K562 (cell line): ENCODE results near the gene SPI1. TPM values are rescaled to one million over a fixed set of nuclear protein-coding genes. Genes with fewer than 3 reads are reported as not detected.

Experiments used
- CBX1 ChIP-seq: sonication (generic); IDR thresholded peaks from 2 replicates; pipeline ENCODE4 v1.6.1; 2016; ENCODE audit warnings: antibody characterized with exemption, low read depth, mild to moderate bottlenecking
- CLOCK ChIP-seq: fragments of 250-450 bp; sonication (Bioruptor Pico); IDR thresholded peaks from 2 replicates; pipeline ENCODE4 v1.4.0; 2020; ENCODE audit warnings: mild to moderate bottlenecking, moderate library complexity, borderline replicate concordance
- CTBP1 ChIP-seq: fragments of 450-650 bp; IDR thresholded peaks from 2 replicates; pipeline ENCODE4 v1.6.1; 2016; ENCODE audit warnings: borderline replicate concordance
- EP300 ChIP-seq: IDR thresholded peaks from 2 replicates; pipeline ENCODE4 v1.6.1; 2012; ENCODE audit warnings: low read length, improper control_type of control experiment
- JUND ChIP-seq, 2 experiments: IDR thresholded peaks; 2 replicates in 1 of 2; 3 replicates in 1 of 2; pipeline ENCODE4 v1.6.1; 2011; ENCODE audit warnings: borderline replicate concordance in 2 of 2, low read depth in 2 of 2, low read length in 2 of 2, improper control_type of control experiment in 1 of 2, missing biosample characterization in 1 of 2, missing genetic modification characterization in 1 of 2, missing genetic modification reagents in 1 of 2
- MGA ChIP-seq: fragments of 450-650 bp; IDR thresholded peaks from 2 replicates; pipeline ENCODE4 v1.6.1; 2016; ENCODE audit warnings: mild to moderate bottlenecking, moderate library complexity
- NFXL1 ChIP-seq: fragments of 450-650 bp; formaldehyde crosslinking; IDR thresholded peaks from 2 replicates; pipeline ENCODE4 v1.4.0; 2021; ENCODE audit warnings: mild to moderate bottlenecking
- RBFOX2 ChIP-seq: fragments of 200-400 bp; formaldehyde crosslinking; IDR thresholded peaks from 2 replicates; pipeline ENCODE4 v1.6.1; 2017; ENCODE audit warnings: low read depth, mild to moderate bottlenecking, low read length, moderate library complexity
- ZBTB1 ChIP-seq: sonication (generic); formaldehyde crosslinking; IDR thresholded peaks from 2 replicates; pipeline ENCODE4 v1.8.1; 2023; ENCODE audit warnings: missing genetic modification reagents, low read depth, mild to moderate bottlenecking, borderline replicate concordance
- polyA plus RNA-seq, 8 experiments: library from polyadenylated mRNA; depleted of rRNA in 4 of 8; stranded (reverse) in 5 of 8; unstranded in 3 of 8; fragments of >200 nt; fragmentation: Nextera tagmentation in 2 of 8; fragmentation: Illumina TruSeq in 1 of 8; extraction: Ambion mirVana in 2 of 8; extraction: Trizol in 1 of 8; gene quantifications; 2 replicates each; pipeline versions ENCODE4 v1.2.1 to v1.2.3, GENCODE V29; 2011 to 2014; ENCODE audit warnings: inconsistent platforms in 1 of 8, missing spikeins in 1 of 8
- total RNA-seq, 7 experiments: library from RNA; depleted of rRNA in 6 of 7; stranded (reverse); fragments of >200 nt in 6 of 7; fragmentation: Illumina TruSeq in 2 of 7; extraction: Trizol in 2 of 7; gene quantifications; 2 replicates each; pipeline versions ENCODE4 v1.2.1 to v1.2.3, GENCODE V29; 2011 to 2021; ENCODE audit warnings: low replicate concordance in 1 of 7
- TF ChIP-seq, protein P1 (sequence below): sonication (generic); formaldehyde crosslinking; IDR thresholded peaks from 2 replicates; pipeline ENCODE4 v1.9.0; 2022; ENCODE audit warnings: mild to moderate bottlenecking, missing genetic modification reagents

Gene SPI1
- total and polyA plus RNA-seq, 9 of the 15 experiments (the other 6 are each of a cell fraction or from before 2014, with no cell fraction given) = 0.10 to 33.7 (median 10.3) TPM

- TF ChIP-seq MGA = no peak
- TF ChIP-seq, protein P1, sequence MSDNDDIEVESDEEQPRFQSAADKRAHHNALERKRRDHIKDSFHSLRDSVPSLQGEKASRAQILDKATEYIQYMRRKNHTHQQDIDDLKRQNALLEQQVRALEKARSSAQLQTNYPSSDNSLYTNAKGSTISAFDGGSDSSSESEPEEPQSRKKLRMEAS (CRISPR knock-in tag) = peak; percentile 93
- peak; percentile 100 for TF ChIP-seq ZBTB1 (CRISPR knock-in tag)
- peak; percentile 71 for TF ChIP-seq CBX1
- no peak for TF ChIP-seq NFXL1 (CRISPR knock-in tag)
- TF ChIP-seq EP300 = no peak; the same call in none of the 2 replicates
- peak; percentile 91 for TF ChIP-seq RBFOX2
- peak; percentile 97 for TF ChIP-seq CTBP1
- TF ChIP-seq JUND (IDR thresholded peaks at IDR 0.05; ENCODE audit: borderline replicate concordance, low read depth, low read length) = peak; percentile 74; the same call in 1 of the 2 replicates
- TF ChIP-seq JUND (tag; IDR thresholded peaks at IDR 0.05; ENCODE audit: borderline replicate concordance, low read depth, low read length) = peak; percentile 55; the same call in 1 of the 3 replicates
- no peak for TF ChIP-seq CLOCK (CRISPR knock-in tag)
These were observed 29.6 kb upstream of the SPI1 start, which contains the start of gene SLC39A13 (continued) for GRCh38 chr11:47407746-47408590.
